Measurements from ENCODE around the gene PER1. TPM values are rescaled to one million over a fixed set of nuclear protein-coding genes. Genes with fewer than 3 reads are reported as not detected.

The PER1 gene
- total and polyA plus RNA-seq, 9 of the 15 experiments (the other 6 are each of a cell fraction or from before 2014, with no cell fraction given), result 0.13 to 26.0 (median 3.4) TPM

- intact Hi-C loops (cut with micrococcal nuclease), result no loop called here
- TF ChIP-seq ZNF740 (CRISPR knock-in tag; IDR thresholded peaks at IDR 0.05), result peak; percentile 48; the same call in 1 of the 2 replicates
- TF ChIP-seq ZNF740 (tag; IDR thresholded peaks at IDR 0.05), result no peak
- TF ChIP-seq CBX2 (IDR thresholded peaks at IDR 0.05; ENCODE audit: insufficient read depth, low read length, poor library complexity, severe bottlenecking), result no peak
- peak; percentile 75 for TF ChIP-seq KAT7 (CRISPR knock-in tag; IDR thresholded peaks at IDR 0.05; ENCODE audit: borderline replicate concordance)
- peak; percentile 70 for TF ChIP-seq MEIS2 (IDR thresholded peaks at IDR 0.05; ENCODE audit: partially characterized antibody)
- 0 out of 4 replicates have a peak, but pooled peaks of 1 of the 2 experiments have one; percentile 50 for TF ChIP-seq SRF (CRISPR knock-in tag; IDR thresholded peaks at IDR 0.05)
- TF ChIP-seq GABPA (tag; conservative IDR thresholded peaks at IDR 0.05; ENCODE audit: low read depth), result peak; percentile 69
- peak; percentile 87 for TF ChIP-seq MXI1 (IDR thresholded peaks at IDR 0.05; ENCODE audit: low read depth, low read length)
- TF ChIP-seq SNIP1 (IDR thresholded peaks at IDR 0.05; ENCODE audit: low read depth), result no peak
- no peak for TF ChIP-seq ZKSCAN3 (CRISPR knock-in tag; IDR thresholded peaks at IDR 0.05)
- 0 out of 2 replicates have a peak, but pooled peaks have one; percentile 17 for TF ChIP-seq ZNF263 (CRISPR knock-in tag; IDR thresholded peaks at IDR 0.05; ENCODE audit: borderline replicate concordance)
- peak; percentile 11 to 62 for TF ChIP-seq E2F6 (IDR thresholded peaks at IDR 0.05; ENCODE audit: borderline replicate concordance in 1 of 2, extremely low read depth in 1 of 2, insufficient read depth in 1 of 2, insufficient read length in 1 of 2, low read depth in 1 of 2, low read length in 1 of 2, poor library complexity in 1 of 2, severe bottlenecking in 1 of 2)
- TF ChIP-seq GABPB1 (CRISPR knock-in tag; IDR thresholded peaks at IDR 0.05), result peak; percentile 86
- peak; percentile 69 for TF ChIP-seq ZFX (CRISPR knock-in tag; IDR thresholded peaks at IDR 0.05)
- peak; percentile 97 for TF ChIP-seq EGR1 (conservative IDR thresholded peaks at IDR 0.05)
- TF ChIP-seq POLR2G (IDR thresholded peaks at IDR 0.05; ENCODE audit: low read depth, low read length), result peak; percentile 56; the same call in 1 of the 2 replicates
- TF ChIP-seq ZFP91 (CRISPR knock-in tag; IDR thresholded peaks at IDR 0.05), result no peak
- 0 out of 2 replicates have a peak, but pooled peaks have one; percentile 31 for TF ChIP-seq GTF2E2 (tag; IDR thresholded peaks at IDR 0.05)
These were observed 1.0 kb downstream of the PER1 start for GRCh38 chr17:8151120-8151640.

More at GRCh38 chr17:8151120-8151640, 1.0 kb downstream of the PER1 start:
- peak; percentile 69 for ATAC-seq
- Histone ChIP-seq H3K79me2 (ENCODE audit: control insufficient read depth, insufficient read depth, low read length) (peaks cover 43% of the 10 kb centered on the region), H2AFZ (ENCODE audit: low read depth, low read length) (0 out of 2 replicates have a peak overlapping the region, but pooled peaks have one; percentile 70), H3K4me1 (replicated peaks in 1 of 2; ENCODE audit: control insufficient read depth in 2 of 2, insufficient read depth in 2 of 2, low read length in 2 of 2) (peaks cover 31 to 67% of the 10 kb centered on the region in 2 experiments), H3K27me3 (ENCODE audit: control insufficient read depth in 2 of 2, insufficient read depth in 2 of 2, low read length in 2 of 2) (no peaks in the 10 kb centered on the region), H3K27ac (ENCODE audit: extremely low read depth, low read depth, low read length) (peak overlapping the region; percentile 78), H3K4me3 (peak overlapping the region; percentile 53), H3K36me3 (ENCODE audit: control insufficient read depth, insufficient read depth, low read length) (peaks cover 37% of the 10 kb centered on the region; the same call in 2 of the 3 replicates), H3K9me1 (ENCODE audit: control insufficient read depth, insufficient read depth, low read length) (no peaks in the 10 kb centered on the region), H3K4me2 (ENCODE audit: insufficient read depth, low read length) (peak overlapping the region; percentile 89), H4K20me1 (replicated peaks; ENCODE audit: control insufficient read depth, insufficient read depth, low read length) (0 out of 2 replicates have a peak, but pooled peaks cover 4% of the 10 kb centered on the region), H3K9me3 (replicated peaks; ENCODE audit: control insufficient read depth, insufficient read depth, low read depth, low read length) (no peaks in the 10 kb centered on the region), H3K9ac (ENCODE audit: insufficient read depth in 1 of 2, low read depth in 2 of 2, low read length in 2 of 2) (peak overlapping the region; percentile 49 to 95)
- BruUV-seq (replicated peaks), result TSS peak; percentile 31
- ChIA-PET CTCF (ENCODE audit: low intra/inter-chr PET ratio) (interaction anchor here (0.6 kb wide), 1 partner anchor 403 kb away, joined by 3 read pairs; no protein-coding TSS in a partner anchor), POLR2A (interaction anchor here (0.7 to 2.8 kb wide), 3 partner anchors 11 to 39 kb away, joined by 4 to 19 read pairs (median 5); no protein-coding TSS in a partner anchor)
- peak; percentile 75 for FAIRE-seq
- peak; percentile 69 to 88 (median 72) for DNase-seq (ENCODE audit: extremely low read depth in 1 of 4, low spot score in 3 of 4)
- 0% methylated on average over 16 of the region's 38 CpGs for WGBS (ENCODE audit: insufficient coverage, low coverage, missing lambda C conversion rate)
- in situ Hi-C loops (cut with MboI), result no loop called here

Data from K562 (cell line).